HG03025 (cell line): ENCODE measurements around the gene DNAJC5.
A peak's percentile ranks its signal among the peaks of the same experiment; 100 is the strongest.

Experiments used
- ATAC-seq: cut with Tn5 transposase; IDR thresholded peaks from one replicate; pipeline ENCODE4 v1.9.1; 2021; ENCODE audit warnings: mild to moderate bottlenecking, moderate library complexity; ENCODE audit not compliant: unreplicated experiment, low FRiP score

DNAJC5 gene

GRCh38 chr20:63935447-63935846 is 40.5 kb downstream of the DNAJC5 start:
- no peak for ATAC-seq

GRCh38 chr20:63937596-63937995 is 42.7 kb downstream of the DNAJC5 start:
- ATAC-seq: no peak

GRCh38 chr20:63939061-63939935 is 44.4 kb downstream of the DNAJC5 start:
- no peak for ATAC-seq

GRCh38 chr20:63940071-63940471 is 45.1 kb downstream of the DNAJC5 start:
- ATAC-seq: no peak

GRCh38 chr20:63940472-63941266 is 45.7 kb downstream of the DNAJC5 start:
- ATAC-seq: no peak

GRCh38 chr20:63941282-63942081 is 46.6 kb downstream of the DNAJC5 start:
- ATAC-seq: peak; percentile 32

- no peak for ATAC-seq
Measured at GRCh38 chr20:63942250-63942951, 47.5 kb downstream of the DNAJC5 start.

GRCh38 chr20:63942969-63943807 is 48.3 kb downstream of the DNAJC5 start:
- no peak for ATAC-seq

GRCh38 chr20:63943808-63944077 is 48.8 kb downstream of the DNAJC5 start:
- ATAC-seq: no peak

GRCh38 chr20:63944078-63944941 is 49.4 kb downstream of the DNAJC5 start:
- no peak for ATAC-seq

- ATAC-seq: no peak
Measured at GRCh38 chr20:63945031-63945658, 50.2 kb downstream of the DNAJC5 start.

GRCh38 chr20:63945921-63946920 is 51.3 kb downstream of the DNAJC5 start:
- ATAC-seq: no peak

GRCh38 chr20:63946986-63947637 is 52.2 kb downstream of the DNAJC5 start:
- no peak for ATAC-seq

- no peak for ATAC-seq
Measured at GRCh38 chr20:63947638-63948456, 52.9 kb downstream of the DNAJC5 start.

- ATAC-seq: no peak
Measured at GRCh38 chr20:63950701-63951397, 55.9 kb downstream of the DNAJC5 start.
